ENCODE results near the gene LAMA3. TPM values are rescaled to one million over a fixed set of nuclear protein-coding genes. Genes with fewer than 3 reads are reported as not detected.

Gene LAMA3
- total and polyA plus RNA-seq, 4 donors = 0.26 to 3.9 (median 0.37) TPM

GRCh38 chr18:23968638-23969604 lies 279.7 kb downstream of the LAMA3 start:
- TF ChIP-seq, protein P1, sequence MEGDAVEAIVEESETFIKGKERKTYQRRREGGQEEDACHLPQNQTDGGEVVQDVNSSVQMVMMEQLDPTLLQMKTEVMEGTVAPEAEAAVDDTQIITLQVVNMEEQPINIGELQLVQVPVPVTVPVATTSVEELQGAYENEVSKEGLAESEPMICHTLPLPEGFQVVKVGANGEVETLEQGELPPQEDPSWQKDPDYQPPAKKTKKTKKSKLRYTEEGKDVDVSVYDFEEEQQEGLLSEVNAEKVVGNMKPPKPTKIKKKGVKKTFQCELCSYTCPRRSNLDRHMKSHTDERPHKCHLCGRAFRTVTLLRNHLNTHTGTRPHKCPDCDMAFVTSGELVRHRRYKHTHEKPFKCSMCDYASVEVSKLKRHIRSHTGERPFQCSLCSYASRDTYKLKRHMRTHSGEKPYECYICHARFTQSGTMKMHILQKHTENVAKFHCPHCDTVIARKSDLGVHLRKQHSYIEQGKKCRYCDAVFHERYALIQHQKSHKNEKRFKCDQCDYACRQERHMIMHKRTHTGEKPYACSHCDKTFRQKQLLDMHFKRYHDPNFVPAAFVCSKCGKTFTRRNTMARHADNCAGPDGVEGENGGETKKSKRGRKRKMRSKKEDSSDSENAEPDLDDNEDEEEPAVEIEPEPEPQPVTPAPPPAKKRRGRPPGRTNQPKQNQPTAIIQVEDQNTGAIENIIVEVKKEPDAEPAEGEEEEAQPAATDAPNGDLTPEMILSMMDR (IDR thresholded peaks at IDR 0.05; ENCODE audit: low read depth, low read length, missing input control) = no peak
- TF ChIP-seq YY1 (IDR thresholded peaks at IDR 0.05) (no peak), RXRA (IDR thresholded peaks at IDR 0.05) (no peak), ZBTB33 (IDR thresholded peaks at IDR 0.05) (no peak), FOXA1 (IDR thresholded peaks at IDR 0.05) (no peak), REST (IDR thresholded peaks at IDR 0.05) (no peak), SP1 (IDR thresholded peaks at IDR 0.05) (no peak), GABPA (IDR thresholded peaks at IDR 0.05 in 1 of 2, conservative IDR thresholded peaks at IDR 0.05 in 1 of 2) (no peak), ATF3 (IDR thresholded peaks at IDR 0.05) (no peak)
- Histone ChIP-seq H3K4me3 (ENCODE audit: low read depth in 1 of 3, low read length in 3 of 3) (no peak overlapping the region), H3K27me3 (ENCODE audit: control insufficient read depth in 4 of 4, insufficient read depth in 4 of 4, low read length in 3 of 4) (no peaks in the 10 kb centered on the region), H3K9ac (ENCODE audit: low read depth in 1 of 2, low read length in 2 of 2) (no peak overlapping the region), H3K9me3 (ENCODE audit: control insufficient read depth in 4 of 4, low read length in 3 of 4) (no peaks in the 10 kb centered on the region), H3K27ac (ENCODE audit: low read depth in 1 of 2, low read length in 2 of 2) (no peak overlapping the region), H3K4me1 (ENCODE audit: control insufficient read depth in 4 of 4, insufficient read depth in 4 of 4, low read length in 3 of 4) (peaks cover 5 to 17% (median 15%) of the 10 kb centered on the region in 4 donors), H3K36me3 (ENCODE audit: control insufficient read depth in 4 of 4, insufficient read depth in 3 of 4, low read depth in 1 of 4, low read length in 3 of 4) (no peaks in the 10 kb centered on the region)
- WGBS = 98% methylated on average over 4 of the region's 4 CpGs
- DNase-seq (ENCODE audit: low spot score) = no peak

DNA sequence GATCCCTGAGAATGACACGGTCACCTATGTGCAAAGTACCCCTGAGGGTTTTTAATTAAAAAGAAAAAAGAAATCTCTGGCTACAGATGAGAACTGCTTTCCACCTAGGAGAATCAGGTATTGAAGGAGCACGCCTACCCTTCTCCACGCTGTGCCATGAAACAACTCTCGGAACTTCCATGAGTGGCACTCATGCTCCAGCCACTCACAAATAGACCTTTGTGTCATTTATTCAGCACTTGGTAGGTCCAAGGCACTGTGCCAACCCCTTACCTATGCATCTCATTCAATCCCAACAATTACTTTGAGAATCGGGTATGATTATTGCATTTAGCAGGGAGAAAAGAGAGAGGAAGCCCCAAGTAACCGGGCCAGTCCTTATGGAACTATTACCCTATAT lies 280.4 kb downstream of the LAMA3 start:
- H3K4me3 ChIP-seq (ENCODE audit: low read depth in 1 of 3, low read length in 3 of 3) = no peak overlapping the region
- no peaks in the 10 kb centered on the region for H3K9me3 ChIP-seq (ENCODE audit: control insufficient read depth in 4 of 4, low read length in 3 of 4)
- no peak for DNase-seq (ENCODE audit: low spot score)
- no peak overlapping the region for H3K27ac ChIP-seq (ENCODE audit: low read depth in 1 of 2, low read length in 2 of 2)
- no peaks in the 10 kb centered on the region for H3K36me3 ChIP-seq (ENCODE audit: control insufficient read depth in 4 of 4, insufficient read depth in 3 of 4, low read depth in 1 of 4, low read length in 3 of 4)
- H3K9ac ChIP-seq (ENCODE audit: low read depth in 1 of 2, low read length in 2 of 2) = no peak overlapping the region
- peaks cover under 1 to 10% (median 7%) of the 10 kb centered on the region in 4 donors for H3K4me1 ChIP-seq (ENCODE audit: control insufficient read depth in 4 of 4, insufficient read depth in 4 of 4, low read length in 3 of 4)
- H3K27me3 ChIP-seq (ENCODE audit: control insufficient read depth in 4 of 4, insufficient read depth in 4 of 4, low read length in 3 of 4) = no peaks in the 10 kb centered on the region
- WGBS = 98% methylated on average over 6 of the region's 6 CpGs
- TF ChIP-seq, protein P1 (IDR thresholded peaks at IDR 0.05; ENCODE audit: low read depth, low read length, missing input control) = no peak
- no peak for TF ChIP-seq RAD21 (IDR thresholded peaks at IDR 0.05)
